Heart right ventricle (tissue), 16 donors: ENCODE data around the gene PDE6A. TPM values are rescaled to one million over a fixed set of nuclear protein-coding genes. Genes with fewer than 3 reads are reported as not detected.

Source experiments
- ATAC-seq, 8 donors: fragments of 200-7000 bp; cut with Tn5 transposase; one replicate each; pipeline ENCODE4 v1.9.1; 2020; ENCODE audit warnings: mild to moderate bottlenecking in 8 of 8, moderate library complexity in 8 of 8, moderate number of reproducible peaks in 1 of 8
- DNase-seq, 2 donors: peaks; one replicate each; pipeline ENCODE4 v3.0.0-alpha.2; 2020
- H3K27ac ChIP-seq, 10 donors: fragments of 200-600 bp; sonication (generic) in 2 of 10; one replicate each; pipeline versions ENCODE4 v1.5.0 to v1.8.0; 2020 to 2022; ENCODE audit warnings: mild to moderate bottlenecking in 3 of 10
- H3K27me3 ChIP-seq, 7 donors: fragments of 200-600 bp; one replicate each; pipeline ENCODE4 v1.8.0; 2021 to 2022; ENCODE audit warnings: mild to moderate bottlenecking in 2 of 7
- H3K36me3 ChIP-seq, 9 donors: fragments of 200-600 bp; sonication (generic) in 1 of 9; one replicate each; pipeline versions ENCODE4 v1.5.0 to v1.8.0; 2020 to 2022; ENCODE audit warnings: mild to moderate bottlenecking in 2 of 9
- H3K4me1 ChIP-seq, 9 donors: fragments of 200-600 bp; sonication (generic) in 1 of 9; one replicate each; pipeline versions ENCODE4 v1.5.0 to v1.8.0; 2020 to 2022; ENCODE audit warnings: mild to moderate bottlenecking in 4 of 9
- H3K4me3 ChIP-seq, 10 donors: fragments of 200-600 bp; sonication (generic) in 2 of 10; one replicate each; pipeline versions ENCODE4 v1.5.0 to v1.8.0; 2020 to 2022; ENCODE audit warnings: mild to moderate bottlenecking in 7 of 10, moderate library complexity in 2 of 10
- H3K9me3 ChIP-seq, 11 donors: fragments of 200-600 bp in 10 of 11; sonication (generic) in 2 of 11; one replicate each; pipeline versions ENCODE4 v1.5.0 to v1.8.0; 2013 to 2022; ENCODE audit warnings: mild to moderate bottlenecking in 2 of 11, control low read depth in 1 of 11, moderate library complexity in 1 of 11
- WGBS, 2 donors: extraction: QIAGEN DNeasy Blood & Tissue Kit; methylation state at CpG; one replicate each; pipeline ENCODE4 v1.1.7; 2013; ENCODE audit warnings: inconsistent platforms in 1 of 2; 5-methylcytosine and 5-hydroxymethylcytosine counted together
- intact Hi-C, 10 donors: fragments of 100-400 bp; cut with DNase I; formaldehyde crosslinking; loops; one replicate each; pipeline versions ENCODE4 v1.11.1 to v1.14.2; 2022
- polyA plus RNA-seq, 2 donors: library from polyadenylated mRNA; stranded (reverse); fragments of 200-250 nt; gene quantifications; one replicate each; pipeline ENCODE4 v1.2.3, GENCODE V29; 2013
- total RNA-seq, 10 donors: library from RNA; stranded (reverse); fragmentation: NEBNext Ultra II Directional in 3 of 10; extraction: Animal tissue kit (Norgen Biotek cat#: 25700) in 3 of 10; gene quantifications; one replicate each; pipeline versions ENCODE4 v1.2.1 to v1.2.4, GENCODE V29; 2021 to 2023
- TF ChIP-seq, protein P1 (sequence below), 9 donors: fragments of 200-600 bp; sonication (generic) in 2 of 9; IDR thresholded peaks; one replicate each; pipeline versions ENCODE4 v1.5.0 to v1.8.0; 2021 to 2022; ENCODE audit warnings: antibody characterized with exemption in 9 of 9, mild to moderate bottlenecking in 5 of 9, moderate library complexity in 1 of 9
- donor health status: Arrhythmogenic right ventricular cardiomyopathy.
- donor health status: ischemic (EF 13 %, LVEDD 7.1; RV severe dilation, severe dysfunction).
- donor health status: healthy with polysubstance abuse.
- donor health status: DM: no; HTN: yes; CAD: no.
- donor health status: DM: no; HTN: no; CAD: no.
- donor health status: ischemic (EF 25% LVEDD 6.9; RV normal size, moderate dysfunction).
- donor health status: ischemic (EF 25% LVEDD 5.7; RV mildly dilated, moderate dysfunction).
- donor health status: healthy.
- donor health status: DM: yes; HTN: yes; CAD: no.
- donor health status: Ischemic cardiomyopathy.
- donor health status: ischemic (EF 35%, LVEDD 5.7; RV mildly dilated, moderate dysfunction).
- donor health status: nonischemic (EF 11% LVEDD 7.7; RV severe dilation, severe dysfunction).
- donor health status: DM: yes; HTN: yes; CAD: no.
- donor health status: PGD.
- donor health status: ischemic (EF 29% LVEDD 5.4; RV normal size, mild dysfunction).
- donor health status: nonischemic (EF 23%, LVEDD 6.1; RV moderate dilation, normal function).

The PDE6A gene
- total and polyA plus RNA-seq, 12 donors, result 0.06 to 0.28 (median 0.17) TPM; not detected in 5

DNA sequence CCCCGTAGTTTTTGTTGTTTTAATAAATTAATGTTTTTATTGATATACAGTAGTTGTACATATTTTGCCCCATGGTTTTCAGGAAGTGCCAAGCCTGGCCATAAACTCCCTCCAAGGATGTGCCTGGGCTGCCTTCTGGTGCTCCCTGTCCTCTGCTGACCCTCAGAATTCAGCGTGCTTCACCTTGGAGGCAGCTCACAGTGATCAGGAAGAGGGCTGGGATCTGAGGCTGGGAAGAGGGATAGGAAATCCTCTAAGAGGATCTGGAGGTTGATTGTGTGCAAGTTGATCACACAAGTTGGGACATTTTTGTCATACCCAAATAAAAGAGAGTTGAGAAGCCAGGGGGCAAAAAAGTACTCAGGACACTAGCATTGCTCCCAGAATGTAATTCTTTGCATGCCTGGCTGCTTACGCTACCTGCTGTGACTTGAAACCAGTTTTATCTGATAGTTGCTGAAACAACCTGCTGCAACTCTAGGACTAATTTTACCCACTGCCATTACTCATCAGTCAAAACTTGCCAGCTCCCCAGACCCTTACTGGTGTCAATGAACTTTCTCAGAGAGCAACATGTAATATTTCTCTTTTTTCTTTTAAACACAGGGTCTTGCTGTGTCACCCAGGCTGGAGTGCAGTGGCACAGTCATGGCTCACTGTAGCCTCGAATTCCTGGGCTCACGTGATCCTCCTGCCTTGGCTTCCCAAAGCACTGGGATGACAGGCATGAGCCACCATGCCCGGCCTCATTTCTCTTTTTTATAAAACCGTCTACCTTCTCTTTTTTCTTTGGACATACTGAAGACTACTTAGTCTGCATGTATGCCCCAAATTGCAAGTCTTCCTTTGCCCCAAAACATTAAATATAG is 29.0 kb downstream of the PDE6A start:
- H3K36me3 ChIP-seq, result no peaks in the 10 kb centered on the region
- TF ChIP-seq, protein P1, sequence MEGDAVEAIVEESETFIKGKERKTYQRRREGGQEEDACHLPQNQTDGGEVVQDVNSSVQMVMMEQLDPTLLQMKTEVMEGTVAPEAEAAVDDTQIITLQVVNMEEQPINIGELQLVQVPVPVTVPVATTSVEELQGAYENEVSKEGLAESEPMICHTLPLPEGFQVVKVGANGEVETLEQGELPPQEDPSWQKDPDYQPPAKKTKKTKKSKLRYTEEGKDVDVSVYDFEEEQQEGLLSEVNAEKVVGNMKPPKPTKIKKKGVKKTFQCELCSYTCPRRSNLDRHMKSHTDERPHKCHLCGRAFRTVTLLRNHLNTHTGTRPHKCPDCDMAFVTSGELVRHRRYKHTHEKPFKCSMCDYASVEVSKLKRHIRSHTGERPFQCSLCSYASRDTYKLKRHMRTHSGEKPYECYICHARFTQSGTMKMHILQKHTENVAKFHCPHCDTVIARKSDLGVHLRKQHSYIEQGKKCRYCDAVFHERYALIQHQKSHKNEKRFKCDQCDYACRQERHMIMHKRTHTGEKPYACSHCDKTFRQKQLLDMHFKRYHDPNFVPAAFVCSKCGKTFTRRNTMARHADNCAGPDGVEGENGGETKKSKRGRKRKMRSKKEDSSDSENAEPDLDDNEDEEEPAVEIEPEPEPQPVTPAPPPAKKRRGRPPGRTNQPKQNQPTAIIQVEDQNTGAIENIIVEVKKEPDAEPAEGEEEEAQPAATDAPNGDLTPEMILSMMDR (IDR thresholded peaks at IDR 0.05), result no peak
- no peak overlapping the region for H3K4me3 ChIP-seq
- WGBS, 2 donors, result 79 to 88% methylated on average over 7 of the region's 7 CpGs
- intact Hi-C loops, result no loop called here
- DNase-seq (no peak), ATAC-seq (peak in 2 of 8 donors; percentile 37 to 62)
- H3K9me3 ChIP-seq, result no peaks in the 10 kb centered on the region
- peaks cover 0 to 5% (median 0%) of the 10 kb centered on the region in 7 donors for H3K27me3 ChIP-seq
- H3K27ac ChIP-seq, result no peak overlapping the region
- peaks cover 0 to 8% (median 0%) of the 10 kb centered on the region in 9 donors for H3K4me1 ChIP-seq

DNA sequence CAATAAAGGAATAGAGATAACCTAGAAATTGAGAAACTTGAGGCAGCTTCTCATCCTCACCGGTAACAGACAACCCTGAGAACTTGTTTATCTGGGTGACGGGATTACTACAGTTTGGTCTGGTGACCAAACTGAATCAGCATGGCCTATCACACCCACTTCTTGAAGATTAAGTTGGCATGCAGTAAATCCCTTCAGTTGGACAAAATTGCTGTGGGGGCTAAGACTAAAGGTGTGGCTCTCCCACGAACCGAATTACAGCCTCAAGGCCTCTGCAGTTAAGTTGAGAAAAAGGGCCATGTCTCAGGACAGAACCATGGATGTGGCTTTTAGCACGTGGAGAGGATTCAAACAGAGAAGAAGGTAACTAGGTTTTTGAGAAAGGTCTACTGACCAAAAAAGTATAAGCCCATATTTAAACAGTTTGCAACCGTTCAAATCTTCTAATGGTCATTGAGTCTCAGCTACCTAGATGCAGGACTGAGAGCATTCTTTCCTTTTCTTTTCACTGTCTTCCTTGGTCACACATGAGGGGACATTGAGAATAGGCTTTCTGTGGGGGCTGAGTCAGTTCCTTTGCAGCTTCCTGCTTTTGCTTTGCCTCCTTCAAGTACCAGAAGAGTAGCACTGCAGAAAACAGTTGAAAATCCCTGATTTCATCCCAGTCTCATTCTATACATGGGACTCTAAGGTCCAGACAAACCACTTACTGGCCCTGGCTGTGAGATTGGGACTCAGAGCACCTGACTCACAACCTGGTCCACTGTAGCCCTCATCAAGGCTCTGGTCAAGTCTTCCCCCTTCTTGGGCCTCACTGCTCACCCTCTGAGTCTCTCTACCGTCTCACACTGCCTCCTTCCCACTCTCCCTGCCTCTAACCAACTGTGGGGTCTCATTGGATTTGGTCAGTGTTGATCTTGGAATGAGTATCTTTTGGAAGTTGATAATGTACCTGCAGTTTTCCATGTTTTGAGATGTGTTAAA is 30.9 kb downstream of the PDE6A start:
- TF ChIP-seq, protein P1 (IDR thresholded peaks at IDR 0.05), result no peak
- H3K27me3 ChIP-seq, result peaks cover 0 to 5% (median 0%) of the 10 kb centered on the region in 7 donors
- H3K27ac ChIP-seq, result no peak overlapping the region
- no peak for ATAC-seq
- H3K9me3 ChIP-seq, result no peaks in the 10 kb centered on the region
- H3K36me3 ChIP-seq, result no peaks in the 10 kb centered on the region
- WGBS, 2 donors, result 78 to 87% methylated on average over 7 of the region's 7 CpGs
- no peak for DNase-seq
- intact Hi-C loops, result no loop called here
- H3K4me3 ChIP-seq, result no peak overlapping the region
- H3K4me1 ChIP-seq, result peaks cover 0 to 8% (median 0%) of the 10 kb centered on the region in 9 donors

DNA sequence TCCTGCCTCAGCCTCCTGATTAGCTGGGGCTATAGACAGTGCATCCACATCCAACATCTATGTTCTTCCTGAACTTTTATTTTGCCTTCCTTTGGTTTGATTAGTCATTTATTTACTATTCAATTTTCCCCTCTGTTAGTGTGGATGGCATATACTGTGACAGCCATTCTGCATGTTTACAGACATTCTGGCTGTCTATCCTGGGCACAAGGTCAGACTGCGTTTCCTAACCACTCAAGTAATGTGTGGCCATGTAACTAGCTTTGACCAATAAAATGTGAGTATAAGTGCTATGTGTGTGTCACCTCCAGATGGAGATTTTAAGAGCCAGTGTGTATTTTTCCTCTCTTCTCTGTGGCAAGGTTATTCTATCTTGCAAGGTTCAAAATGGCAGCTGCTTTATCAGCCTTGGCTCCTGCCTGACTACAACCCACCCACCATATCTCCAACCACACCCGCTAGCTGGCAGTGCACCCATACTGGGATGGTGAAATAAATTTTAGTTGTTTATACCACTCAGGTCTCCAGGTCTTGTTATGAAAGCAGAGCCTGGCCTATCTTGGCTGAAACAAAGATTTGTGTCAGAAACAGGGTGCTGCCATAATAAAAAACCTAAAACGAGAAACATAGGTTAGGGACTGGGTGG is 32.2 kb downstream of the PDE6A start:
- TF ChIP-seq, protein P1 (IDR thresholded peaks at IDR 0.05), result no peak
- Histone ChIP-seq H3K4me3 (no peak overlapping the region), H3K27ac (no peak overlapping the region), H3K4me1 (peaks cover 0 to 8% (median 0%) of the 10 kb centered on the region in 9 donors), H3K9me3 (no peaks in the 10 kb centered on the region), H3K27me3 (peaks cover 0 to under 1% (median 0%) of the 10 kb centered on the region in 7 donors), H3K36me3 (no peaks in the 10 kb centered on the region)
- DNase-seq (no peak), ATAC-seq (no peak)
- intact Hi-C loops, result no loop called here
- 86 to 95% methylated on average over 3 of the region's 3 CpGs for WGBS, 2 donors

DNA sequence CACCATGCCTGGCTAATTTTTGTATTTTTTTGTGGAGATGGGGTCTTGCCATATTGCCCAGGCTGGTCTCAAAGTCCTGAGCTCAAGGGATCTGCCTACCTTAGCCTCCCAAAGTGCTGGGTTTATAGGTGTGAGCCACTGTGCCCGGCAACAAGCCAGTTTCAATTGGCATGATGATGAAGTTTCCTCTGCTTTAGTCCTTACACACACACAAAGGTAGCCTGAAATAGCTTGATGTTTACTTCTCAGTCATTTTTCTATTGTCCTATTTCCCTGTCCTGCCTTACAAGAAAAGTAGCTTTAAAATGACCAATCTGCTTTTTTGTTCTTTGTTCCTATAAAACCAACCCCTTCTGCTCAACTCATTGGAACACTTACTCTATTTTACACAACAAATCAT is 33.6 kb downstream of the PDE6A start:
- intact Hi-C loops, result no loop called here
- Histone ChIP-seq H3K36me3 (no peaks in the 10 kb centered on the region), H3K27ac (no peak overlapping the region), H3K4me3 (no peak overlapping the region), H3K4me1 (no peaks in the 10 kb centered on the region), H3K9me3 (no peaks in the 10 kb centered on the region), H3K27me3 (no peaks in the 10 kb centered on the region)
- WGBS, 2 donors, result 86 to 88% methylated on average over 1 of the region's 1 CpG
- TF ChIP-seq, protein P1 (IDR thresholded peaks at IDR 0.05), result no peak
- DNase-seq (no peak), ATAC-seq (no peak)
